M059J (cell line): ENCODE results near the gene MGAT1. TPM values are rescaled to one million over a fixed set of nuclear protein-coding genes. Genes with fewer than 3 reads are reported as not detected.
A peak's percentile ranks its signal among the peaks of the same experiment; 100 is the strongest.
"Not testable (repeated sequence)": the region's sequence is repeated elsewhere in the genome, so short reads cannot be mapped to it uniquely, and the experiment has no call there.

Source experiments
- DNase-seq: peaks from one replicate; pipeline ENCODE4 v3.0.0-alpha.2; 2012; ENCODE audit warnings: low read depth
- total RNA-seq: library from RNA; depleted of rRNA; stranded (reverse); fragments of >200 nt; shearing (Covaris generic); gene quantifications from 2 replicates; pipeline ENCODE4 v1.2.3, GENCODE V29; 2014

MGAT1 gene
- total RNA-seq, 1 experiment from 2014 or later: 107 TPM

GRCh38 chr5:180786531-180787398 lies 15.8 kb downstream of the MGAT1 start:
- no peak for DNase-seq

GRCh38 chr5:180785794-180786221 lies 16.8 kb downstream of the MGAT1 start:
- DNase-seq: peak; percentile 77

GRCh38 chr5:180785121-180785781 lies 17.4 kb downstream of the MGAT1 start:
- peak; percentile 74 for DNase-seq

- DNase-seq: peak; percentile 79
These were observed 18.0 kb downstream of the MGAT1 start for GRCh38 chr5:180784497-180785097.

- DNase-seq: no peak
These were observed 19.1 kb downstream of the MGAT1 start for GRCh38 chr5:180783340-180784052.

- DNase-seq: no peak
These were observed 19.9 kb downstream of the MGAT1 start for GRCh38 chr5:180782748-180783147.

GRCh38 chr5:180781900-180782326 lies 20.7 kb downstream of the MGAT1 start:
- DNase-seq: not testable (repeated sequence)

- no peak for DNase-seq
These were observed 22.5 kb downstream of the MGAT1 start for GRCh38 chr5:180779985-180780610.

GRCh38 chr5:180777475-180777874 lies 25.1 kb downstream of the MGAT1 start:
- DNase-seq: no peak

- DNase-seq: no peak
These were observed 26.2 kb downstream of the MGAT1 start for GRCh38 chr5:180776376-180776775.

- no peak for DNase-seq
These were observed 27.0 kb downstream of the MGAT1 start for GRCh38 chr5:180775624-180776023.

- no peak for DNase-seq
These were observed 30.8 kb downstream of the MGAT1 start for GRCh38 chr5:180771839-180772238.

GRCh38 chr5:180769821-180770220 lies 32.8 kb downstream of the MGAT1 start:
- DNase-seq: no peak

- no peak for DNase-seq
These were observed 47.0 kb downstream of the MGAT1 start for GRCh38 chr5:180755601-180756000.

- DNase-seq: no peak
These were observed 58.4 kb downstream of the MGAT1 start for GRCh38 chr5:180744253-180744652.

GRCh38 chr5:180742727-180743126 lies 59.9 kb downstream of the MGAT1 start:
- no peak for DNase-seq

GRCh38 chr5:180740953-180741352 lies 61.7 kb downstream of the MGAT1 start:
- not testable (repeated sequence) for DNase-seq

- no peak for DNase-seq
These were observed 62.6 kb downstream of the MGAT1 start, which contains the start of gene OR2Y1 for GRCh38 chr5:180739958-180740357. Gene OR2Y1 (minus strand): TSS chr5:180740058. CDS start chr5:180740058, 0 bp downstream.

GRCh38 chr5:180739271-180739670 lies 63.3 kb downstream of the MGAT1 start:
- DNase-seq: no peak

- DNase-seq: no peak
These were observed 66.1 kb downstream of the MGAT1 start for GRCh38 chr5:180736536-180736935.
